RKO (cell line): Measurements from ENCODE around the gene BTBD1.
A peak's percentile ranks its signal among the peaks of the same experiment; 100 is the strongest.

Experiments
- DNase-seq: peaks from one replicate; pipeline ENCODE4 v3.0.0-alpha.2; 2016; ENCODE audit warnings: low spot score

Gene BTBD1

DNA sequence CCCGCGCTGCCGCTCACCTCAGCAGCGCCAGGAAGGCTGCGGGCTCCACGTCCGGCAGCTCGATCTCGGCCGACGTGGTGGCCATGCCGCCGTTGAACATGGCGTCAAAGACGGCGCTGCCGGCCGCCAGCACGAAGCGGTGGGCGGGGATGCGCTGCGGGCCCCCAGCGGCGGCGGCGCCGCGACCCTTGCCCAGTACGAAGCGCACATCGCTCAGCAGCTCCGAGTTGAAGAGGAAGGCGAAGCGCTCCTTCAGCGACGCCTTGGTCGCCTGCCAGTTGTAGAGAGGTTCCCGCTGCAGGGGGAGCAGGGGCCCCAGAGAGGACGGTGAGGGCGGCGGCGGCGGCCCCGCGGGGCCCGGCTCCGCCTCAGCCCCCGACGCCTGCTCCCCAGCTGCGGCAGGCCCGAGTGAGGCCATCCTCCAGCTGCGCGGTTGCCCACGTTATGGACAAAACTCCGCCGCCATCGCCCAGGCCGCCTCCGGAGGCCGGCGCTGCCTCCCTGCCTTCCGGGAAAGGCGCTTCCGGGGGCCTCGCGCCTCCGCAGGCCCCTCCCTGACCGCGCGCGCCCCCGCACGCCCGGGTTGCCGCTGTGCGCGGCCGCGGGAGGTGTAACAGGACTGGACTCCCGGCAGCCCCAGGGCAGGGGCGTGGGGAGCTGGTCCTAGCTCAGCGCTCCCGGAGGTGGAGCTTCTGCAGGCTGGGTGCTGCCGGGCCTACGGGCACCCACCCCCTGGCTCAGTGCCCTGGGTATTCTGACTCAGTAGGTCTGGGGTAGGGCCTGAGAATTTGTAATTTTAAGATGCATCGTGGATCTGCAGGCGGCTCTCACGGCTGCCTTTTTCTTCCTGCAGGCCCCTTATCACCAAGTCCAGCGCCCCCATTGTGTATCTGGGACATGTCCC lies at the start of gene BTBD1:
BTBD1 (minus strand) TSS at position 519 of the 904 bp plus-strand sequence; CDS start at position 418, 101 bp downstream.
- peak; percentile 98 for DNase-seq

DNA sequence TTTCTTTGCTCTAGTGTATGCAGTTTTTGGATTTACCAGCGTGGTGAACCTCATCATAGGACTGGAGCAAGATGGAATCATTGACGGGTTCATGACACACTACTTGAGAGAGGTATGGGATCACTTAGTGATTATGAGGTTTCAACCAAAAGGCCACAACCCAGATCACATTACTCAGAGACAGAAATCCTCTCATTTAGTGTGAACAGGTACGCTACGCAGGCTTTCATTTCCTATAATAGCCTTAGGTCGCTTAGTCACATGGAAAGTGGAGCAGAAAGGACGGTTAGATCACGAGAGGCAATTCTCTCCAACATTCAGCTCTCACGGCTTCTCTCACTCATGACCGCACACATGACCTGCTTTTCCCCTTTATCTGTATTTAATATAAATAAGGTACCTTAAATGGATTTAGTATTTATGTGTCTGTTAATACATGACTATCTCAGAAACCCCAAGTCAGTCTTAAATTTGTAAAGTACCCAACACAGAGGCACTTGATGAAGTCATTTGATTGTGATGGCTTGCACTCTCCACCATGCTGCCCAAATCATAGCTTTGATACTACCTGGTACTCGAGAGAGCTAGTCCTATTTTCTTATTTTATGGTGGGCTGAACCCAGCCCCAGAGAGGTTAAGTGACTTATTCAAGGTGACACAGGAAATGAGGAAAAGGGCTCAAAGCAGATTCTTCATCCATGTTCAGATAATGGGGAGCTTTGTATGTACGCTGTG lies 48.9 kb upstream of the BTBD1 start:
- no peak for DNase-seq

DNA sequence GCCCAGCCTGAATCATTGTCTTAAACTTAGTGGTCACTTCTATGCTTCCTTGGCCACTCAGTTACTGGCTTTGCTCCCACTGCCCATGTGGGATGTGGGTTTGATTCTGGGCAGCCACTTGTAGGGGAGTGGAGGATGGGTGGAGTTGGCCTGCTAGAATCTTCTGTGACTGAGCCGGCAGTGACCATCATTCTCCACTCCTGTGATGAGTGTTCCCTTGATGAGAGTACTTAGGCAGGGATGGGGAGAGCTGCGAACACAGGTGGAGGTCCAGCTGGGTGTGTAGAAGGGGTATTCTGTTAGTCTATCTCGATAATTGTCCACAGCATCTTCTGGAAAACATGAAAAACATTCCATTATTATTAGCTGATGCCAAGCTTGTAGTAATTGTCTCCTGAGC lies 48.4 kb upstream of the BTBD1 start:
- no peak for DNase-seq

DNA sequence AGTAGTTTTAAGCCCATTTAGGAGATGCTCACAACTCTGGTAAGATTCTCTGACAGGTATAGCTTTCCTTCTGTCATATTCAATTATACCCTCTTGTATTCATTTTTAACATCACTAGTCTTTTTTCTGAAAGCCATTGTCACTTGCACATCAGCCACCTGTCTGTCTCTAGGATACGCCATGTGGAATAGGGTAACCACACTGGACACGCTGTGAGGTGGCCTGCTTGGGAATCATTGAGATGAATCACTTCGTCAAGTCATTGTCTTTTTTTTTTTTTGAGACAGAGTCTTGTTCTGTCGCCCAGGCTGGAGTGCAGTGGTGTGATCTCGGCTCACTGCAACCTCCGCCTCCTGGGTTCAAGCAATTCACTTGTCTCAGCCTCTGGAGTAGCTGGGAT lies 47.8 kb upstream of the BTBD1 start:
- DNase-seq = no peak

GRCh38 chr15:83113881-83114674 lies 47.0 kb upstream of the BTBD1 start:
- no peak for DNase-seq

DNA sequence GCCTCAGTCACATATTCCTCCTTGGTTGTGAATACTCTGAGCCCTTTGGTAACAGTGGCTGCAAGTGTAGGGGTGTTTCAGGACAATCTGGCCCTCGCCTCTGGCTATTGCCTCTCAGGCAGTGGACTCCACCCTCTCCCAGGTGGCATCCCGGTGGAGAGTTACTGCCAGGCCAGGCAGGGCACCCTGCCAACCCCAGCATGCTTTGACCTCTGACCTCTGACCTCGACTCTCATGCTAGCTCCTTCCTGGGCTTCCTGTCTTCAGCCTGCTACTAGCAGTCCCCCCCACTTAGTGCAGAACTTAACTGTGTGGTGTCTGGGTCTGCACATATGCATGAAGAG lies 45.9 kb upstream of the BTBD1 start:
- DNase-seq = no peak

DNA sequence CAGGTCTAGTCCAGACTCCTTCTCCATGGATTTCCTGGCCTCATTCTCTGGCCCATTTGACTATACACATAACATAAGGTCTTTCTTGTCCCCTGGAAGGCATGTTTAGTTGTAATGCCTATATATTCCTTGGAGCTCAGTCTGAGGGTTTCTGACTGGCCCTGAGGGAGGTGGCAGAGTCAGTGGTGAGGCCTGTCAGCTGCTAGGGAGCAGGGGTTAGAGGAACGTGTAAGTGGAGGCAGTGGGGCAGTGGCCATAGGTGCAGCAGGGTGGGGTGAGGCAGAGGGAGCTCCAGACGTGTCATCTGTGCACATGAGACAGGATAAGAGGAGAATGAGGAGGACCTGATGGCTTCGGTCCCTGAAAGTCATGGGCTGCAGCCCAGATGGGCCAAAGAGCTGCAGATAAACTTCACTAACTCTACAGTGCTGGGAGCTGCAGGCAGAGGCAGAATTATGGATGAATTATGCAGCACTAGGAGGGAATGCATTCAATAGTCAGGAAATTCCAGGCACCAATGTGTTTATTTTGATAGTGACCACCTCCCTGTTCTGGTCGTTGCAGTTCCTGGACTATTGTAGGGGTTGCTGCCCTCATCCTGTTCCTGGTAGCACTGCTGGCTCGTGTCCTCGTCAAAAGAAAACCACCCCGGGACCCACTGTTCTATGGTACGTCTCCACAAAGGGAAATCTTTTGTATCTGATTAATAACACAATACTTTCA lies 45.3 kb upstream of the BTBD1 start:
- DNase-seq = no peak

- DNase-seq = no peak
Observed at GRCh38 chr15:83111149-83111548, 44.1 kb upstream of the BTBD1 start.

DNA sequence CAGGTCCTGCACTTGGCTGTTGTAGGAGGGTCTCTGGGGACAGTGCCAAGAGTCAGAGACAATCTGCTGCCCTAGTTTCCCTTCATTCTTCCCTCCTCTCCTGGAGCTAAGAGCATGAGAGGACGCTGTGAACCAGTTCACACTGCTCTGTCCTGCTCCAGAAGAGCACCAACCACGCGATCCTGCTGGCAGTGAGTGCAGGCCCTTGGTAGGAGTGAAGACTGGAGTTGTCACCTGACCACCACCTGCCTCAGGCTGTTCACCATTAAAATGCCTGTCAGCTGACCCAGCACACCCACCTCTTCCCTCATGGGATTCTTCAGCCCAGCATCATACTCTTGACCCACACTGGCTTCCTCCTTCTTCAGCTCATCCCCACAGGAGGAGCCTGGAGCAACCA lies 43.3 kb upstream of the BTBD1 start:
- DNase-seq = no peak

DNA sequence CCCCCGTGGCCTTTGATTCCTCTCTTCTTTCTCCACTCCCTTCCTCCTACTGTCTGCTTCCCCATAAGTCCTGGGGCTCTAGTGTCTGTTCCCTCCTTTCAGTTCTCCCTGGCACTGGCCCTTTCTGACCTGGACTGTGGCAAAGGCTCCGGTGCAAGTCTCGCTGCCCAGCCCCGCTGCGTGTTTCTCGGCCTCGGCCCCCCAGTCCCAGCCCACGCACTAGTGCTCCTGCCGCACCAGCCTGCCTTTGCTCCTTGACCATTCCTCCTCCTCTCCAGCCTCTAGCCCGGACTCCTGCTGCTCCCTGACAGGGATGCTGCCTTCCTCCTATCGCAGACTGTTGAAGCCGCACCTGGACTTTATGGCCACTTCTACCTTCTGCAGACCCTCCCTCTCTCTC lies 42.5 kb upstream of the BTBD1 start:
- DNase-seq = no peak

GRCh38 chr15:83108266-83109219 lies 41.5 kb upstream of the BTBD1 start:
- DNase-seq = no peak

DNA sequence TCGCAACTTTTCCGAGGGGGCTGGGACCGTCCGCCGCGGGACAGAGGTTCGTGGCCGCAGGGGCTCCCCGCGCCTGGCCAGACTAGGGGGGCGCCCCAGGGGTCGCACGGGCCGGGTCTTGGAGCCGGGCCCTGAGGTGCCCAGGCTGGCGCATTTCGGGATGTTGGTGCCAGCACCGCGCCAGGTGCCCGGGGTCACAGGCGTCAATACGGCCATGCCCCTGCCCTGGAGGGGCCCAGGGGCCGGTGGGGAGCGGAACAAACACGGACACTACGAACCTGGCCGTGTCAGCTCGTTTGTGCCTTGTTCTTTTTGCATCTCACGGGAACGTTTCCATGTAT lies 40.8 kb upstream of the BTBD1 start:
- DNase-seq = no peak

DNA sequence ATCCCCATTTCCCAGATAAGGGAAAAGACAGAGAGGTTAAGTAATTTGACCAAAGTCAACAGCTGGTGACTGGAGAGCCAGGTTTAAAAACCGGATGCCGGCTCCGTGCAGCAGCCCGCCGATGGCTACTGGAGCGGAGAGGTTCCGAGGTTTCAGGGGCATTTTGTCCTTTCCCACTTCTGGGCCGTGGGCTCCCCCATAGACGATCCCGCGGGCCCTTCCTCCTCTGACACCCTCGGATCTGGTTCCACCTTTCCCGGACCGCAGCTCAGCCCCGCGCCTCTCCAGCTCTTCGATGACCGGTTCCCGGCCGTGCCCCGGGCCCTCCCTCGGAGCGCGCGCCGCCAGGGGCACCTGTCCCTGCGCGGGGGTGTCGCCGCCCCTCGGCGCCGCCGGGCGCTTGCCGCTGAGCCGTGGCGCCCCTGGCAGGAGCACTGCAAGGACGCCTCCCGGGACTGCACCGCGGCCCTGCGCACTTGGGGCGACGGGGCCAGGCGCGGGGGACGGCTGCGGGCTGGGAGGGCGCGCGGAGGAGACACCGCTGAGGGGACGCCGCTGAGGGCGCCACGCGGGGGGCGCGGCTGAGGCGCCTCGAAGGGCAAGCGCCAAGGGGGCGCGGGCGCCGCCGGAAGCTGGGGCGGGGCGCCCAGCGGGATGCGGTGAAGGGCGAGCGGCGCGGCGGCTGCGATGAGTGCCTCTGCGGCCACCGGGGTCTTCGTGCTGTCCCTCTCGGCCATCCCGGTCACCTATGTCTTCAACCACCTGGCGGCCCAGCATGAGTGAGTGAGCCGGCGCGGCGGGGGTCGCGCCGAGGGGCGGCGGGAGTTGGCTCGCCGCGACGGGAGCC lies 40.2 kb upstream of the BTBD1 start, which contains the start of gene TM6SF1:
TM6SF1 (plus strand) TSS at position 652 of the 847 bp plus-strand sequence; CDS start at position 688, 36 bp downstream.
- no peak for DNase-seq

DNA sequence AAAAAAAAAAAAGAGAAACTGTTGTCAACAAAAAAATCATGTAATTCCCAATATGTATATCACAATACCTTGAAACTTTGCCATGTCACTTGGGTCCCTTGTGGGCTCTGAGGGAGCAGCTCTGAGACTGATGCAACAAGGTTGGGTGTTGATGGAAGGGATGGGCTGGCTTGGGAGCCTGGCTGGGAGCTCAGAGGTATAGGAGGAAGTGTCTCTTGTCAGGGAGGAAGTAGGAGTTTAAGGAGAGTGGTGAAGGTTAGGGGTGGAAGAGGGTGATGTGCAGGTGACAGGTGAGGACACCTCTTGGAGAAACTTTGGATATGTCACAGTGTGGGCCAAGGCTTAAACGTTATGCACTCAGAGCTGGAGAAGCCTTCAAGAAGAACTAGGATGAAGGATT lies 38.4 kb upstream of the BTBD1 start:
- DNase-seq = no peak

DNA sequence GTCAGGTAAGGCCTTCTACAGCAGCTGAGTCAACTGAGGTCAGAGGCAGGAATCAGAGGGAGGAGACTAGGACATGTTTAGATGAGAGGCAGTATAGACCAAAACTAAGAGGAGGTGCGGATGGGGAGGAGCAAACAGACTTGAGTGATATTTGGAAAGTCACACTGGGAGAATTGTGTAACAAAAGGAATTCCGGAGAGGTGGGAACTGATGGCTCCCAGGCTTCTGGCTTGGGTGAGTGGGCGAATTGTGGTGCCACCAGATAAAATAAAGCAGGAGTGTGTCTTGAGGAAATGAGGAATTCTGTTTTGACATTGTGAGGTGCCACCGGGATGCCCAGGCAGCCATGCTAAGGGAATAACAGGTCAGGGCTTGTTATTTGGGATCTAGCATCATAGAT lies 37.1 kb upstream of the BTBD1 start:
- DNase-seq = no peak

DNA sequence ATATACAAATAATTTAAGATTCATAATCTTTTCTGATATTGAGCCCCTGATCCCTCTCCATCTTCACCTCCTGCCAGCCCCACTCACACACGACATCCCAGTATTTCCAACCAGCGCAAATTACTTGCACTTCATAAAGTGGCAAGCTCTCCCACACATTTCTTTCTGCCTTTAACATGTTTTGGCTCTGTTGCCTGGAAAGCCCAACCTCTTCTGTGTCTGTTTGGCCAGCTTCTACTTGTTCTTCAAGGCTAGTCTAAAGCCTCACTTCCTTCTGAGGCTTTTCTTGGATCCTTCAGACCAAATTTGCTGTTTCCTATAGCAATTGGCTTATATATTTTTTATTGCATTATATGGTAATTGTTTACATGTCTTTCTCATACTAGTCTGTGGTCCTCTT lies 35.3 kb upstream of the BTBD1 start:
- DNase-seq = no peak

DNA sequence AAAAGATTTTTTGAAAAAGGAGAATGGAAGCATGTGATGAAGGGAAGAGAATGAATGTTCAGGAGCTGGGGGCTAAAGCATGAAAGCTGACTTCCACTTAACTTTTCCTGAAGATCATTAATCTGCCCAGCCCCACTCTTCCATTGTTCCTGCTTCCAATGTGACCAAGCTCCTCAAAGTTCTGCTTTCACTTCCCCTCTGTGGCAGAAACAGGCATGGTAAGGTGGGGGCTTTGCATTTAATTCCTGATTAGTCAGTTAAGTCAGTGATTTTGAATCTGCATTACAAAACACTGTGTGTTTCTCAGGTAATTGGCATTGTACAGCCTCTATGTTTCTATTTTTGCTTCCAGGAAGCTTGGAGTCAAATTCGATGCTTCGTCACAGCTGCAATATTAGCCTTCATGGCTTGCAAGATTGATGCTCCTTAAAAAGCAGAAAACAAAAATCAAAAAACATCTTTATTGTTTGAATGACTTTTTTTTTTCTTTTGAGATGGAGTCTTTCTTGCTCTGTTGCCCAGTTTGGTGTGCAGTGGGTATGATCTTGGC lies 33.1 kb upstream of the BTBD1 start:
- no peak for DNase-seq

DNA sequence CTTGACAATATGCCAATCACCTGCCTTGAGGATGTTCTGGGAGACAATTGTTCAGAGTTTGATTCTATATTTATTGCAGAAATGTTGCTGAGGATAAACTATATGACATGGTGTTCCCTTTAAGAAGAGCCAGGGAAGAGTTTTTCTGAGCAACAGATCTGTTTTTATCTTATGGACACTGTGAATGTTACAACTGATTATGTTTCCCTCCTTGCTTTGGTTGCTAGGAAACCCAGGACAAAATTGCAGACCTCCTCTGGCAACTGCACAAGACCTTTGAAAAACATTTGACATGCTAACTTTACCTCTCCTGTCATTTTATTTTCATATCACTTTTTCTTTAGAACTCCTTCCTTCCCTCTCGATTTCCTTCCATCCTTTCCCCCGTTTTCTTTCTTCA lies 32.2 kb upstream of the BTBD1 start:
- DNase-seq = no peak

- DNase-seq = no peak
Observed at GRCh38 chr15:83098079-83098478, 31.0 kb upstream of the BTBD1 start.

- DNase-seq = no peak
Observed at GRCh38 chr15:83094583-83094982, 27.5 kb upstream of the BTBD1 start.
